Measurements from ENCODE around the gene CLIC4.
"Not testable (repeated sequence)": the region's sequence is repeated elsewhere in the genome, so short reads cannot be mapped to it uniquely, and the experiment has no call there.

The CLIC4 gene

GRCh38 chr1:24806588-24806987 is 61.3 kb downstream of the CLIC4 start:
- H3K4me3 ChIP-seq (ENCODE audit: low read depth, low read length) = no peak overlapping the region
- TF ChIP-seq CTCF (IDR thresholded peaks at IDR 0.05; ENCODE audit: low read depth, low read length, missing control alignments) = no peak
- no peak for DNase-seq (ENCODE audit: low read depth)
- in situ Hi-C loops (cut with HindIII; ENCODE audit: low sequenced_read_pairs) = no loop called here

- H3K4me3 ChIP-seq (ENCODE audit: low read depth, low read length); in situ Hi-C loops (cut with HindIII; ENCODE audit: low sequenced_read_pairs); DNase-seq (ENCODE audit: low read depth): not testable (repeated sequence)
Measured at GRCh38 chr1:24811494-24811893, 66.2 kb downstream of the CLIC4 start.

- in situ Hi-C loops (cut with HindIII; ENCODE audit: low sequenced_read_pairs) = loop anchor here (5.0 kb wide), 1 partner anchor 53 kb away; no protein-coding TSS in a partner anchor
- H3K4me3 ChIP-seq (ENCODE audit: low read depth, low read length); DNase-seq (ENCODE audit: low read depth): not testable (repeated sequence)
Measured at GRCh38 chr1:24820221-24820620, 75.0 kb downstream of the CLIC4 start.

- no peak for DNase-seq (ENCODE audit: low read depth)
- no peak for TF ChIP-seq CTCF (IDR thresholded peaks at IDR 0.05; ENCODE audit: low read depth, low read length, missing control alignments)
- H3K4me3 ChIP-seq (ENCODE audit: low read depth, low read length) = no peak overlapping the region
- in situ Hi-C loops (cut with HindIII; ENCODE audit: low sequenced_read_pairs) = loop anchor here (5.0 kb wide), 1 partner anchor 56 kb away; no protein-coding TSS in a partner anchor
Measured at GRCh38 chr1:24822887-24823286, 77.6 kb downstream of the CLIC4 start.

GRCh38 chr1:24823486-24823885 is 78.2 kb downstream of the CLIC4 start:
- not testable (repeated sequence) for H3K4me3 ChIP-seq (ENCODE audit: low read depth, low read length); DNase-seq (ENCODE audit: low read depth)
- in situ Hi-C loops (cut with HindIII; ENCODE audit: low sequenced_read_pairs) = loop anchor here (5.0 kb wide), 1 partner anchor 56 kb away; no protein-coding TSS in a partner anchor

GRCh38 chr1:24825174-24825573 is 79.9 kb downstream of the CLIC4 start:
- TF ChIP-seq CTCF (IDR thresholded peaks at IDR 0.05; ENCODE audit: low read depth, low read length, missing control alignments) = no peak
- in situ Hi-C loops (cut with HindIII; ENCODE audit: low sequenced_read_pairs) = no loop called here
- no peak overlapping the region for H3K4me3 ChIP-seq (ENCODE audit: low read depth, low read length)
- DNase-seq (ENCODE audit: low read depth) = no peak

- H3K4me3 ChIP-seq (ENCODE audit: low read depth, low read length) = no peak overlapping the region
- in situ Hi-C loops (cut with HindIII; ENCODE audit: low sequenced_read_pairs) = no loop called here
- TF ChIP-seq CTCF (IDR thresholded peaks at IDR 0.05; ENCODE audit: low read depth, low read length, missing control alignments) = no peak
- no peak for DNase-seq (ENCODE audit: low read depth)
Measured at GRCh38 chr1:24826510-24826909, 81.3 kb downstream of the CLIC4 start.

- TF ChIP-seq CTCF (IDR thresholded peaks at IDR 0.05; ENCODE audit: low read depth, low read length, missing control alignments) = no peak
- in situ Hi-C loops (cut with HindIII; ENCODE audit: low sequenced_read_pairs) = no loop called here
- H3K4me3 ChIP-seq (ENCODE audit: low read depth, low read length) = no peak overlapping the region
- no peak for DNase-seq (ENCODE audit: low read depth)
Measured at GRCh38 chr1:24827379-24828135, 82.3 kb downstream of the CLIC4 start.

All from astrocyte of the cerebellum (primary cell).